Neuronal stem cell (in vitro differentiated cells): ENCODE data around the gene SCMH1.

Source experiments
- DNase-seq: peaks from one replicate; pipeline ENCODE4 v3.0.0-alpha.2; 2013; ENCODE audit warnings: low spot score
- H2AFZ ChIP-seq: one replicate; pipeline ENCODE4 v1.6.1; 2013; ENCODE audit warnings: mild to moderate bottlenecking, low read length, inconsistent platforms
- H2AK5ac ChIP-seq: 2 replicates; pipeline ENCODE4 v1.6.1; 2013; ENCODE audit warnings: low read depth, mild to moderate bottlenecking, inconsistent platforms, low read length, moderate library complexity, mixed read lengths
- H2BK120ac ChIP-seq: 2 replicates; pipeline ENCODE4 v1.6.1; 2013; ENCODE audit warnings: low read depth, mild to moderate bottlenecking, inconsistent platforms, low read length, moderate library complexity, mixed read lengths
- H2BK12ac ChIP-seq: one replicate; pipeline ENCODE4 v1.6.1; 2013; ENCODE audit warnings: low read length, inconsistent platforms
- H2BK15ac ChIP-seq: 2 replicates; pipeline ENCODE4 v1.6.1; 2013; ENCODE audit warnings: mild to moderate bottlenecking, low read length, inconsistent platforms, mixed read lengths
- H2BK5ac ChIP-seq: one replicate; pipeline ENCODE4 v1.6.1; 2013; ENCODE audit warnings: inconsistent platforms, mild to moderate bottlenecking, low read length, moderate library complexity
- H3K14ac ChIP-seq: one replicate; pipeline ENCODE4 v1.6.1; 2013; ENCODE audit warnings: low read length, inconsistent platforms
- H3K18ac ChIP-seq: 2 replicates; pipeline ENCODE4 v1.6.1; 2013; ENCODE audit warnings: low read length, inconsistent platforms
- H3K23ac ChIP-seq: 2 replicates; pipeline ENCODE4 v1.6.1; 2013; ENCODE audit warnings: low read depth, mild to moderate bottlenecking, mixed read lengths, low read length, inconsistent platforms; ENCODE audit not compliant: poor library complexity
- H3K27ac ChIP-seq: replicated peaks from 3 replicates; pipeline ENCODE4 v1.5.1; 2013; ENCODE audit warnings: low read length, inconsistent platforms
- H3K27me3 ChIP-seq, 3 experiments: 2 replicates each; pipeline ENCODE4 v1.6.1; 2013; ENCODE audit warnings: low read length in 3 of 3, mild to moderate bottlenecking in 2 of 3, inconsistent platforms in 1 of 3, low read depth in 1 of 3, mixed read lengths in 1 of 3, moderate library complexity in 1 of 3; ENCODE audit not compliant: control insufficient read depth in 3 of 3, insufficient read depth in 3 of 3
- H3K36me3 ChIP-seq, 2 donors: replicated peaks in 1 of 2; 2 replicates each; pipeline ENCODE4 v1.6.1; 2013; ENCODE audit warnings: low read length in 2 of 2; ENCODE audit not compliant: control insufficient read depth in 2 of 2, insufficient read depth in 2 of 2
- H3K4ac ChIP-seq: 2 replicates; pipeline ENCODE4 v1.6.1; 2013; ENCODE audit warnings: inconsistent platforms, mild to moderate bottlenecking, low read length, moderate library complexity
- H3K4me1 ChIP-seq, 2 donors: 1 replicate in 1 of 2; 2 replicates in 1 of 2; pipeline ENCODE4 v1.6.1; 2013; ENCODE audit warnings: low read length in 2 of 2, low read depth in 1 of 2; ENCODE audit not compliant: control insufficient read depth in 2 of 2, insufficient read depth in 1 of 2
- H3K4me2 ChIP-seq: one replicate; pipeline ENCODE4 v1.6.1; 2013; ENCODE audit warnings: mild to moderate bottlenecking, low read length, inconsistent platforms; ENCODE audit not compliant: insufficient read depth, poor library complexity, severe bottlenecking
- H3K4me3 ChIP-seq, 2 donors: 2 replicates each; pipeline ENCODE4 v1.5.1; 2013; ENCODE audit warnings: low read length in 2 of 2, mild to moderate bottlenecking in 2 of 2, inconsistent platforms in 1 of 2, moderate library complexity in 1 of 2
- H3K79me1 ChIP-seq: one replicate; pipeline ENCODE4 v1.6.1; 2013; ENCODE audit warnings: low read depth, mild to moderate bottlenecking, inconsistent platforms, low read length, moderate library complexity
- H3K9ac ChIP-seq: one replicate; pipeline ENCODE4 v1.6.1; 2013; ENCODE audit warnings: mild to moderate bottlenecking, low read depth, low read length, inconsistent platforms; ENCODE audit not compliant: poor library complexity
- H3K9me3 ChIP-seq, 2 donors: replicated peaks in 1 of 2; 2 replicates each; pipeline versions ENCODE3 to v1.6.1; 2013; ENCODE audit warnings: low read length in 2 of 2, mild to moderate bottlenecking in 2 of 2, inconsistent platforms in 1 of 2, low read depth in 1 of 2, mixed read lengths in 1 of 2, moderate library complexity in 1 of 2; ENCODE audit not compliant: control insufficient read depth in 2 of 2, insufficient read depth in 1 of 2
- H4K8ac ChIP-seq: one replicate; pipeline ENCODE4 v1.6.1; 2013; ENCODE audit warnings: low read depth, mild to moderate bottlenecking, inconsistent platforms, low read length, moderate library complexity
- H4K91ac ChIP-seq: one replicate; pipeline ENCODE4 v1.6.1; 2013; ENCODE audit warnings: low read length, low read depth, mild to moderate bottlenecking, inconsistent platforms; ENCODE audit not compliant: poor library complexity
- WGBS, 2 donors: extraction: QIAGEN DNeasy Blood & Tissue Kit; methylation state at CpG; one replicate each; pipeline ENCODE4 v1.1.7; 2013; ENCODE audit warnings: missing lambda C conversion rate in 2 of 2, mixed read lengths in 1 of 2; ENCODE audit not compliant: insufficient read length in 2 of 2, insufficient replicate concordance in 1 of 2; ENCODE audit errors: extremely low coverage in 2 of 2; 5-methylcytosine and 5-hydroxymethylcytosine counted together

Gene SCMH1

GRCh38 chr1:41073971-41074370 is 168.1 kb downstream of the SCMH1 start:
- no peak overlapping the region for H3K23ac ChIP-seq
- no peak overlapping the region for H2BK15ac ChIP-seq
- H3K4ac ChIP-seq = no peak overlapping the region
- H3K18ac ChIP-seq = no peak overlapping the region
- no peak overlapping the region for H3K4me2 ChIP-seq
- H3K27ac ChIP-seq = no peak overlapping the region
- no peak overlapping the region for H4K91ac ChIP-seq
- no peak overlapping the region for H2BK12ac ChIP-seq
- H3K36me3 ChIP-seq = peaks cover 2 to 35% of the 10 kb centered on the region in 2 donors
- no peak overlapping the region for H2BK5ac ChIP-seq
- H3K4me1 ChIP-seq = no peaks in the 10 kb centered on the region
- no peak for DNase-seq
- H3K79me1 ChIP-seq = no peaks in the 10 kb centered on the region
- no peak overlapping the region for H2BK120ac ChIP-seq
- no peaks in the 10 kb centered on the region for H3K27me3 ChIP-seq
- H3K9me3 ChIP-seq = peaks cover 0 to 16% of the 10 kb centered on the region in 2 donors
- no peak overlapping the region for H2AK5ac ChIP-seq
- H3K9ac ChIP-seq = no peak overlapping the region
- no peak overlapping the region for H4K8ac ChIP-seq
- no peak overlapping the region for H3K4me3 ChIP-seq
- no peak overlapping the region for H2AFZ ChIP-seq
- no peak overlapping the region for H3K14ac ChIP-seq

- Histone ChIP-seq H2BK5ac (no peak overlapping the region), H3K27me3 (no peaks in the 10 kb centered on the region), H3K79me1 (no peaks in the 10 kb centered on the region), H3K4me2 (no peak overlapping the region), H3K18ac (no peak overlapping the region), H3K9ac (no peak overlapping the region), H4K91ac (no peak overlapping the region), H3K27ac (no peak overlapping the region), H2AK5ac (no peak overlapping the region), H2AFZ (no peak overlapping the region), H2BK15ac (no peak overlapping the region), H3K4ac (no peak overlapping the region), H2BK120ac (no peak overlapping the region), H4K8ac (no peak overlapping the region), H3K9me3 (no peaks in the 10 kb centered on the region), H3K36me3 (peaks cover 2 to 51% of the 10 kb centered on the region in 2 donors), H3K4me3 (no peak overlapping the region), H3K4me1 (no peaks in the 10 kb centered on the region), H2BK12ac (no peak overlapping the region), H3K23ac (no peak overlapping the region), H3K14ac (no peak overlapping the region)
- no peak for DNase-seq
- no CpG with 5 or more reads among the region's 1 CpG for WGBS, 2 donors
These were observed 170.1 kb downstream of the SCMH1 start for GRCh38 chr1:41072051-41072450.

GRCh38 chr1:41056907-41057306 is 185.2 kb downstream of the SCMH1 start:
- Histone ChIP-seq H3K79me1 (no peaks in the 10 kb centered on the region), H2BK5ac (no peak overlapping the region), H3K4me2 (no peak overlapping the region), H2BK12ac (no peak overlapping the region), H3K27ac (no peak overlapping the region), H3K4me3 (no peak overlapping the region), H3K23ac (no peak overlapping the region), H2AK5ac (no peak overlapping the region), H4K91ac (no peak overlapping the region), H4K8ac (no peak overlapping the region), H3K4me1 (peaks cover 0 to 4% of the 10 kb centered on the region in 2 donors), H3K4ac (no peak overlapping the region), H3K36me3 (peaks cover 17 to 65% of the 10 kb centered on the region in 2 donors), H2AFZ (no peak overlapping the region), H3K18ac (no peak overlapping the region), H2BK15ac (no peak overlapping the region), H3K27me3 (no peaks in the 10 kb centered on the region), H2BK120ac (no peak overlapping the region), H3K9ac (no peak overlapping the region), H3K9me3 (peaks cover 7 to 21% of the 10 kb centered on the region in 2 donors), H3K14ac (no peak overlapping the region)
- no peak for DNase-seq
- no CpG with 5 or more reads among the region's 5 CpGs for WGBS, 2 donors

- Histone ChIP-seq H3K4me3 (no peak overlapping the region), H3K18ac (no peak overlapping the region), H2AFZ (no peak overlapping the region), H3K23ac (no peak overlapping the region), H3K27ac (no peak overlapping the region), H3K9me3 (no peaks in the 10 kb centered on the region), H2BK12ac (no peak overlapping the region), H3K9ac (no peak overlapping the region), H2BK15ac (no peak overlapping the region), H3K79me1 (no peaks in the 10 kb centered on the region), H2BK5ac (no peak overlapping the region), H3K4ac (no peak overlapping the region), H3K4me2 (no peak overlapping the region), H4K91ac (no peak overlapping the region), H3K36me3 (peaks cover 14 to 67% of the 10 kb centered on the region in 2 donors), H3K14ac (no peak overlapping the region), H2AK5ac (no peak overlapping the region), H3K27me3 (no peaks in the 10 kb centered on the region), H2BK120ac (no peak overlapping the region), H3K4me1 (peaks cover 0 to 4% of the 10 kb centered on the region in 2 donors), H4K8ac (no peak overlapping the region)
- no peak for DNase-seq
- no CpG with 5 or more reads among the region's 2 CpGs for WGBS, 2 donors
These were observed 188.8 kb downstream of the SCMH1 start for GRCh38 chr1:41053316-41053715.
